Cardiac fibroblast (primary cell): ENCODE results near the gene PTPRN2.

ENCODE experiments used
- DNase-seq, 2 donors: peaks; one replicate each; pipeline versions ENCODE4 v3.0.0 to v3.0.0-alpha.2; 2010; ENCODE audit warnings: low read depth in 2 of 2
- H3K4me3 ChIP-seq, 2 donors: replicated peaks in 1 of 2; 1 replicate in 1 of 2; 2 replicates in 1 of 2; pipeline ENCODE4 v1.5.1; 2011; ENCODE audit warnings: low read depth in 2 of 2, low read length in 2 of 2, mild to moderate bottlenecking in 2 of 2, moderate library complexity in 1 of 2
- TF ChIP-seq, protein P1 (sequence below): IDR thresholded peaks from one replicate; pipeline ENCODE4 v1.5.1; 2011; ENCODE audit warnings: low read depth, mild to moderate bottlenecking, low read length, inconsistent platforms

The PTPRN2 gene

DNA sequence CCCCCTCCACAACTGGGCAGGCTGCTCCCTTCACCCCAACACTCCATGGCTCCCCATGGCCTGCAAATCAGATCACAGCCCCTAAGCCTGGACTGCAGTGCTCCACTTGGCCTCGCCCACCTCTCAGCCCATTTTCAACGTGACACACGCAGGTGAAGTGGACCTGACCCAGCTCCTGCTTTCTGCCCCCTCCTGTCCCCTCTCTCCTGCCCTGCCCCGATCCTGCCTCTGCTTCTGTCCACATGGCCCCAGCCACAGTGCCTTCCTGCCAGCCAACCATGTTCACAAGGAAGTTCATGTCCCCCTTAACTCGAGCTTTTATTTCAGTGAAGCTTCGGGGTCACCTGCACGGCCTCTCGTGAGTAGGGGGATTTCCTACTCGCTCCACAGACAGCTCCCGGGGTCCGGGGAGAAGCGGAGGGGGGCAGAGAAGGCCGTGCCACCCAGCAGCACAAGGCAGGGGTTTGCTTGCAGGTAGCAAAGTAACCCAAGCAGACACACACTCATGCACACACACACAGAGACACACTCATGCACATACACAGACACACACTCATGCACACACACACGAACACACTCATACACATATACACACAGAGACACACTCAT, 713.3 kb downstream of the PTPRN2 start:
- no peak for DNase-seq
- TF ChIP-seq, protein P1, sequence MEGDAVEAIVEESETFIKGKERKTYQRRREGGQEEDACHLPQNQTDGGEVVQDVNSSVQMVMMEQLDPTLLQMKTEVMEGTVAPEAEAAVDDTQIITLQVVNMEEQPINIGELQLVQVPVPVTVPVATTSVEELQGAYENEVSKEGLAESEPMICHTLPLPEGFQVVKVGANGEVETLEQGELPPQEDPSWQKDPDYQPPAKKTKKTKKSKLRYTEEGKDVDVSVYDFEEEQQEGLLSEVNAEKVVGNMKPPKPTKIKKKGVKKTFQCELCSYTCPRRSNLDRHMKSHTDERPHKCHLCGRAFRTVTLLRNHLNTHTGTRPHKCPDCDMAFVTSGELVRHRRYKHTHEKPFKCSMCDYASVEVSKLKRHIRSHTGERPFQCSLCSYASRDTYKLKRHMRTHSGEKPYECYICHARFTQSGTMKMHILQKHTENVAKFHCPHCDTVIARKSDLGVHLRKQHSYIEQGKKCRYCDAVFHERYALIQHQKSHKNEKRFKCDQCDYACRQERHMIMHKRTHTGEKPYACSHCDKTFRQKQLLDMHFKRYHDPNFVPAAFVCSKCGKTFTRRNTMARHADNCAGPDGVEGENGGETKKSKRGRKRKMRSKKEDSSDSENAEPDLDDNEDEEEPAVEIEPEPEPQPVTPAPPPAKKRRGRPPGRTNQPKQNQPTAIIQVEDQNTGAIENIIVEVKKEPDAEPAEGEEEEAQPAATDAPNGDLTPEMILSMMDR, result no peak
- H3K4me3 ChIP-seq, result no peak overlapping the region

DNA sequence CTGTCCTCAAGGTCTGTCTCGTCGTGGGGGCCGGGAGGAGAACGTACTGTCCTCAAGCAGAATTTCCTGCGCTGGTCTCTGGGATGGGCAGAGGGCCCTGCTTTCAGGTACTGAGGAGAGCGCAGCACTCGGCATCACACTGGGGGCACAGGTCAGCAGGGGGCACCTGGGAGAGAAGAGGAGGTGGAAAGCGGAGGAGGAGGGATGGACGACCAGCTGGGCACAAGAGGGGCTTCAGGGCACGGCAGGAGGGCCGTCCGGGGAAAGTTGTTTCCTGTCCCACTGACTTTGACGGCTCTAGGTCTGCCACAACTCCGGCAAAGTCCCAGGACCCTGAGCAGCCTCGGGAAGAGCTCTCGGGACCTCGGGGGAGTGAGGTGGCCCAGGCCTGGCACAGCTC, 714.0 kb downstream of the PTPRN2 start:
- TF ChIP-seq, protein P1, result no peak
- DNase-seq, result no peak
- no peak overlapping the region for H3K4me3 ChIP-seq

DNA sequence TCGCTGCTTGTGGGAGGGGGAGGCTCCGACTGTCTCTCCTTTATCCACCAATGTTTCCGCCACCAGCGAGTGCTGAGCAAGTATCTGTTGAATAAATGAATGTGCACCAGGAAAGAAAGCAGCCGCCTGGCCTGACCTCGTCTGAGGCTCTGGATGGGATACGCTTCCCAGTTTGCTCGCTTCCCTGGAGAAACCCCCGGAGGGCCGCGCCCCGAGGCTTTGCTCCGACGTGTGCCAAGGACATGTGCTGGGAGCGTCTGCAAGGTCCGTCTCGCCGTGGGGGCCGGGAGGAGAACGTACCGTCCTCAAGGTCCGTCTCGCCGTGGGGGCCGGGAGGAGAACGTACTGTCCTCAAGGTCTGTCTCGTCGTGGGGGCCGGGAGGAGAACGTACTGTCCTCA, 714.4 kb downstream of the PTPRN2 start:
- H3K4me3 ChIP-seq, result no peak overlapping the region
- no peak for DNase-seq
- TF ChIP-seq, protein P1, result no peak

DNA sequence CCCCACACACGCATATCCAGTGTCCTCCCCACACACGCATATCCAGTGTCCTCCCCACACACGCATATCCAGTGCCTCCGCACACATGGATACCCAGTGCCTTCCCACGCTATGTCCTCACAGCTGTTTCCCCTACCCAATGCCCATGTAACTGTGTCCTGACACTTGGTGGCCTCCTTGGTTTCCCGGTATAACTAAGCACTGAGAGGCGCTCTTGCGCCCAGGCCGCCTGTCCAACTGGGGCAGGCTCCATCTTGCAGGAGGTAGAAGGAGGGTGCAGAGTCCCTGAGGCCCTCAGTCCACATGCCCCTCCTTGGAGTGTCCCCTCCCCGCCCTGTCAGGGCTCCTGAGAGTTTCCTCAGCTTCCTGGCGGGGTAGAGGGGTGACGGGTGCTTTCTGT, 715.2 kb downstream of the PTPRN2 start:
- TF ChIP-seq, protein P1, result no peak
- no peak overlapping the region for H3K4me3 ChIP-seq
- DNase-seq, result no peak

DNA sequence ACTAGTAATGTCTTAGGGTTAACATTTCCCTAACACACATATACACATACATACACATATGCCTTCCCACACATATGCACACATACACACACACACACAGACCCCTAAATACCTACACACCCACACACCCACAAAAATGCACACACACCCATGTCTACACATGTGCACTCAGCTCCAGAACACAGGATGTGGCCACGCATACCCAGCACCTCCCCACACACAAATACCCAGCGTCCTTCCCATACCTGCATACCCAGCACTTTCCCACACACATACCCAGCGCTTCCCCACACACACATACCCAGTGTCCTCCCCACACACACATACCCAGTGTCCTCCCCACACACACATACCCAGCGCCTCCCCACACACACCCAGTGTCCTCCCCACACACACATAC, 715.9 kb downstream of the PTPRN2 start:
- TF ChIP-seq, protein P1, result no peak

DNA sequence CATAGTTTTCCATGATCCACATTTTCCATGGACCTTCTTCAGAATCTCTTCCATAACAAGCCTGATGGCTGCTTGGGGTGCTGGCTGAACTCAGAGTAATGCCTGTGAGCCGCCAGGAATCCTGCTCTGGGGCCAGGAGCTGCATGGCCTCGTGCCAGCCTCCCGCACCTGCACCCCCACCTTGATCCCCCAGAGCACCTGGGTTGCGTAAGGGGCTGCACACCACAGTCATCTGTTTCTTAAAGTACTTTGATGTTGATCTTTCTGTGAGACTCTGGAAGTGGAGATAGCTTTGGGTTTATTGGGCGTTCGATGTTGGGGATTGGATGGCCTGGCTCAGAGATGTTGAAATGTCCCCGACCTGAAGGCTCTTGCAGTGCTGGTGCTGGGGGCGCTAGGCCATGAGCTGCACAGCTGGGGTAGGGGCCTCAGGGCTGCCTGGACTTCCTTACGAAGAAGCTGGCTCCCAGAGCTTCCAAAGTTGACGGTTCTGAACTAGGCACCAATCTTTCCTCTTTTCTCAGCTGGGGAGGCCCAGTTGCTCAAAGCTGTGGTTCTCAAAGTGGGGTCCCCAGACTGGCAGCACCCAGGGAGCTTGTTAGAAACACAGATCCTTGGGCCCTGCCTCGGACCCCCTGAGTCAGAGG, 716.9 kb downstream of the PTPRN2 start:
- no peak overlapping the region for H3K4me3 ChIP-seq
- no peak for DNase-seq
- TF ChIP-seq, protein P1, result no peak

More for the DNA sequence above, 715.9 kb downstream of the PTPRN2 start:
- no peak for DNase-seq
- no peak overlapping the region for H3K4me3 ChIP-seq
